H9 (cell line): Measurements from ENCODE around the gene SLC35B1. TPM values are rescaled to one million over a fixed set of nuclear protein-coding genes. Genes with fewer than 3 reads are reported as not detected.

ENCODE experiments used
- DNase-seq: peaks from one replicate; pipeline ENCODE4 v3.0.0-alpha.2; 2017
- H2AFZ ChIP-seq: one replicate; pipeline ENCODE4 v1.6.1; 2013; ENCODE audit warnings: mild to moderate bottlenecking, low read length, control low read depth, moderate library complexity
- H2AK5ac ChIP-seq: 2 replicates; pipeline ENCODE4 v1.6.1; 2013; ENCODE audit warnings: low read length, control low read depth, mixed read lengths; ENCODE audit not compliant: insufficient read length
- H2BK120ac ChIP-seq: one replicate; pipeline ENCODE4 v1.6.1; 2013; ENCODE audit warnings: low read depth, mild to moderate bottlenecking, low read length, control low read depth, inconsistent platforms; ENCODE audit not compliant: poor library complexity, severe bottlenecking
- H2BK12ac ChIP-seq: 2 replicates; pipeline ENCODE4 v1.6.1; 2013; ENCODE audit warnings: low read length, control low read depth, mixed read lengths, low read depth; ENCODE audit not compliant: insufficient read length
- H2BK15ac ChIP-seq: 2 replicates; pipeline ENCODE4 v1.6.1; 2013; ENCODE audit warnings: low read depth, low read length, control low read depth
- H2BK20ac ChIP-seq: one replicate; pipeline ENCODE4 v1.6.1; 2013; ENCODE audit warnings: low read depth, mild to moderate bottlenecking, low read length, control low read depth, inconsistent platforms; ENCODE audit not compliant: poor library complexity, severe bottlenecking
- H2BK5ac ChIP-seq: 2 replicates; pipeline ENCODE4 v1.6.1; 2013; ENCODE audit warnings: low read length, control low read depth, mixed read lengths; ENCODE audit not compliant: insufficient read length
- H3K14ac ChIP-seq: 2 replicates; pipeline ENCODE4 v1.6.1; 2013; ENCODE audit warnings: low read length, control low read depth; ENCODE audit not compliant: insufficient read depth
- H3K18ac ChIP-seq: 2 replicates; pipeline ENCODE4 v1.6.1; 2013; ENCODE audit warnings: low read depth, mild to moderate bottlenecking, mixed read lengths, low read length, control low read depth; ENCODE audit not compliant: insufficient read length
- H3K23ac ChIP-seq: 2 replicates; pipeline ENCODE4 v1.6.1; 2013; ENCODE audit warnings: low read length, control low read depth, mixed read lengths, low read depth; ENCODE audit not compliant: insufficient read length
- H3K23me2 ChIP-seq: 2 replicates; pipeline ENCODE4 v1.6.1; 2013; ENCODE audit warnings: low read depth, mild to moderate bottlenecking, mixed read lengths, low read length, control low read depth; ENCODE audit not compliant: insufficient read length, poor library complexity, severe bottlenecking
- H3K27ac ChIP-seq: 2 replicates; pipeline ENCODE4 v1.5.1; 2013; ENCODE audit warnings: low read length, control low read depth, mixed read lengths, low read depth; ENCODE audit not compliant: insufficient read length
- H3K27me3 ChIP-seq: 2 replicates; pipeline ENCODE4 v1.6.1; 2013; ENCODE audit warnings: low read length, control low read depth, inconsistent platforms; ENCODE audit not compliant: insufficient read depth
- H3K4ac ChIP-seq: 2 replicates; pipeline ENCODE4 v1.6.1; 2013; ENCODE audit warnings: low read depth, mild to moderate bottlenecking, control low read depth, inconsistent platforms, low read length, moderate library complexity
- H3K4me1 ChIP-seq: 2 replicates; pipeline ENCODE4 v1.6.1; 2013; ENCODE audit warnings: low read length, control low read depth, inconsistent platforms; ENCODE audit not compliant: insufficient read depth
- H3K4me2 ChIP-seq: 2 replicates; pipeline ENCODE4 v1.6.1; 2013; ENCODE audit warnings: low read length, control low read depth, mixed read lengths; ENCODE audit not compliant: insufficient read length, insufficient read depth
- H3K56ac ChIP-seq: 2 replicates; pipeline ENCODE4 v1.6.1; 2013; ENCODE audit warnings: low read depth, mild to moderate bottlenecking, mixed read lengths, low read length, control low read depth; ENCODE audit not compliant: insufficient read length
- H3K79me1 ChIP-seq: 2 replicates; pipeline ENCODE4 v1.6.1; 2013; ENCODE audit warnings: low read depth, mild to moderate bottlenecking, moderate library complexity, low read length, control low read depth, inconsistent platforms; ENCODE audit not compliant: insufficient read depth, poor library complexity, severe bottlenecking
- H3K79me2 ChIP-seq: 2 replicates; pipeline ENCODE4 v1.6.1; 2013; ENCODE audit warnings: low read length, control low read depth, inconsistent platforms; ENCODE audit not compliant: insufficient read depth
- H3K9ac ChIP-seq: 2 replicates; pipeline ENCODE4 v1.6.1; 2013; ENCODE audit warnings: low read length, control low read depth, mixed read lengths; ENCODE audit not compliant: insufficient read length; ENCODE audit errors: extremely low read depth
- H3K9me3 ChIP-seq: one replicate; pipeline ENCODE4 v1.6.1; 2013; ENCODE audit warnings: low read depth, low read length, inconsistent platforms; ENCODE audit not compliant: control insufficient read depth
- H3T11ph ChIP-seq: one replicate; pipeline ENCODE4 v1.6.1; 2013; ENCODE audit warnings: mild to moderate bottlenecking, low read length, control low read depth, inconsistent platforms
- H4K20me1 ChIP-seq: one replicate; pipeline ENCODE4 v1.6.1; 2013; ENCODE audit not compliant: control insufficient read depth, insufficient read length, insufficient read depth
- H4K5ac ChIP-seq: 2 replicates; pipeline ENCODE4 v1.6.1; 2013; ENCODE audit warnings: low read depth, mild to moderate bottlenecking, mixed read lengths, low read length, control low read depth; ENCODE audit not compliant: insufficient read length
- H4K8ac ChIP-seq: replicated peaks from 2 replicates; pipeline ENCODE4 v1.6.1; 2013; ENCODE audit warnings: low read length, control low read depth, mixed read lengths, low read depth; ENCODE audit not compliant: insufficient read length
- H4K91ac ChIP-seq: 2 replicates; pipeline ENCODE4 v1.6.1; 2013; ENCODE audit warnings: low read depth, mild to moderate bottlenecking, moderate library complexity, mixed read lengths, low read length, control low read depth; ENCODE audit not compliant: insufficient read length
- H3K27ac Mint-ChIP-seq, 3 experiments: 2 replicates in 2 of 3; 3 replicates in 1 of 3; pipeline ENCODE4 v1.8.0; 2020 to 2021; ENCODE audit warnings: mixed read lengths in 3 of 3, mild to moderate bottlenecking in 1 of 3, moderate library complexity in 1 of 3
- H3K27me3 Mint-ChIP-seq: 2 replicates; pipeline ENCODE4 v1.8.0; 2021; ENCODE audit warnings: low read depth, mild to moderate bottlenecking, moderate library complexity, mixed read lengths
- H3K36me3 Mint-ChIP-seq, 3 experiments: 2 replicates in 2 of 3; 3 replicates in 1 of 3; pipeline ENCODE4 v1.8.0; 2020 to 2021; ENCODE audit warnings: low read depth in 3 of 3, mixed read lengths in 3 of 3; ENCODE audit not compliant: insufficient read depth in 1 of 3
- H3K4me1 Mint-ChIP-seq, 2 experiments: 2 replicates each; pipeline ENCODE4 v1.8.0; 2020; ENCODE audit warnings: mixed read lengths in 2 of 2
- H3K4me3 Mint-ChIP-seq, 2 experiments: 2 replicates in 1 of 2; 3 replicates in 1 of 2; pipeline ENCODE4 v1.8.0; 2020 to 2021; ENCODE audit warnings: mild to moderate bottlenecking in 2 of 2, mixed read lengths in 2 of 2, moderate library complexity in 1 of 2
- H3K9me3 Mint-ChIP-seq, 2 experiments: 2 replicates in 1 of 2; 3 replicates in 1 of 2; pipeline ENCODE4 v1.8.0; 2020; ENCODE audit warnings: mild to moderate bottlenecking in 2 of 2, mixed read lengths in 2 of 2, moderate library complexity in 1 of 2
- WGBS: extraction: QIAGEN DNeasy Blood & Tissue Kit; methylation state at CpG from one replicate; pipeline ENCODE4 v1.1.7; 2013; ENCODE audit warnings: missing lambda C conversion rate, low lambda C conversion rate, mixed read lengths; ENCODE audit not compliant: insufficient read length; ENCODE audit errors: extremely low coverage; 5-methylcytosine and 5-hydroxymethylcytosine counted together
- total RNA-seq: library from RNA; stranded (reverse); gene quantifications from 2 replicates; pipeline ENCODE4 v1.2.1, GENCODE V29; 2021
- TF ChIP-seq, protein P1 (sequence below): fragments of 200-600 bp; sonication (generic); conservative IDR thresholded peaks from 3 replicates; pipeline ENCODE4 v1.8.0; 2021; ENCODE audit warnings: antibody characterized with exemption, mild to moderate bottlenecking

The SLC35B1 gene
- total RNA-seq, 1 experiment from 2014 or later = 58.9 TPM

DNA sequence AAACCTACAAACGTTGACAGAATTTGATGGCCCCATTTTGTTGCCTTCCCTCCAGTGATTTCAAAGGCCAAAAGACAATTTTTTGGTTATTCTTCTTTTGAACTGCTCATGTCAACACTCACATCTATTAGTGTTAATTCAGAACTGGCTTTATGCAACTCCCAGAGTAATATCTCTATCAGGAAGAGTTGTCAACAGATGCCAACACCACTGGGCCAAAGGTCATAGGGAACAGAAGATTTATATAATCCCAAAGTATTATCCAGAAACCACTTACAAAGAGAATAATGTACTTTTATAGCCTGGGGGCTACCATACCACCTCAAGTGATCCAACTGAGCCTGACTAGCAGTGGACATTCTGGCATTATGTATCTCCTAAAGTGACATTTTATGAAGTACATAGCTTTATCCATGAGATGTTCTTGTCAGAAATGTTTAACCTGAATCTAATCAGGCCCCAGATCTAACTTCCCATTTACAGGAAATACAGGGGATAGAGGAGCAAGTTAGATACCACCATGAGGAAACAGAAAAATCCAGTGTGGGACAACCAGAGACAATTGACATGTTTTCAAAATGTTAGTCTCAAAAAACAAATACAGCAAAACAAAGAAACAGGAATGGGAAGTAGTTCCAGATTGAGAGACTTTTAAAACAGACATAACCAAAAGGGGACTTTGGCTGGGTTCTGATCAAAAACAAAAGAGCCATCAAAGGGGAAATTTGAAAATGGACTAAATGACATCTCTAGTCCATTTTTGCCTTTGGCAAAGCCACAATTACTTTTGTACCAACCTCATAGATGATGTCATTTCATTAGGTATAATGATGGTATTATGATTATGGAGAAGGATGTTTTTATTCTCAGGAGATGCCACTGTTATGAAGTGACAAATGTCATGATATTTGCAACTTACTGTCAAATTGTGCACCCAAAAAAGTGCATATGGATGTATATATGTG lies 37.7 kb upstream of the SLC35B1 start:
- no peak overlapping the region for H2BK12ac ChIP-seq
- H4K5ac ChIP-seq = no peak overlapping the region
- H4K20me1 ChIP-seq = no peaks in the 10 kb centered on the region
- H4K8ac ChIP-seq = no peak overlapping the region
- no peaks in the 10 kb centered on the region for H3K9me3 ChIP-seq
- H3K4me1 ChIP-seq = peaks cover 4% of the 10 kb centered on the region; the same call in 1 of the 2 replicates
- no peak overlapping the region for H3K23ac ChIP-seq
- no peak overlapping the region for H3K4me3 Mint-ChIP-seq
- H3K27ac ChIP-seq = no peak overlapping the region
- WGBS = no CpG with 5 or more reads among the region's 1 CpG
- no peak overlapping the region for H4K91ac ChIP-seq
- no peak overlapping the region for H3K27ac Mint-ChIP-seq
- no peak overlapping the region for H2AFZ ChIP-seq
- H3K4ac ChIP-seq = no peak overlapping the region
- H3K18ac ChIP-seq = no peak overlapping the region
- H3K9me3 Mint-ChIP-seq = no peaks in the 10 kb centered on the region
- no peak overlapping the region for H2BK15ac ChIP-seq
- no peak overlapping the region for H3K4me2 ChIP-seq
- H3T11ph ChIP-seq = no peak overlapping the region
- H2AK5ac ChIP-seq = no peak overlapping the region
- no peaks in the 10 kb centered on the region for H3K79me2 ChIP-seq
- H3K23me2 ChIP-seq = no peaks in the 10 kb centered on the region
- TF ChIP-seq, protein P1, sequence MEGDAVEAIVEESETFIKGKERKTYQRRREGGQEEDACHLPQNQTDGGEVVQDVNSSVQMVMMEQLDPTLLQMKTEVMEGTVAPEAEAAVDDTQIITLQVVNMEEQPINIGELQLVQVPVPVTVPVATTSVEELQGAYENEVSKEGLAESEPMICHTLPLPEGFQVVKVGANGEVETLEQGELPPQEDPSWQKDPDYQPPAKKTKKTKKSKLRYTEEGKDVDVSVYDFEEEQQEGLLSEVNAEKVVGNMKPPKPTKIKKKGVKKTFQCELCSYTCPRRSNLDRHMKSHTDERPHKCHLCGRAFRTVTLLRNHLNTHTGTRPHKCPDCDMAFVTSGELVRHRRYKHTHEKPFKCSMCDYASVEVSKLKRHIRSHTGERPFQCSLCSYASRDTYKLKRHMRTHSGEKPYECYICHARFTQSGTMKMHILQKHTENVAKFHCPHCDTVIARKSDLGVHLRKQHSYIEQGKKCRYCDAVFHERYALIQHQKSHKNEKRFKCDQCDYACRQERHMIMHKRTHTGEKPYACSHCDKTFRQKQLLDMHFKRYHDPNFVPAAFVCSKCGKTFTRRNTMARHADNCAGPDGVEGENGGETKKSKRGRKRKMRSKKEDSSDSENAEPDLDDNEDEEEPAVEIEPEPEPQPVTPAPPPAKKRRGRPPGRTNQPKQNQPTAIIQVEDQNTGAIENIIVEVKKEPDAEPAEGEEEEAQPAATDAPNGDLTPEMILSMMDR = no peak
- H3K27me3 Mint-ChIP-seq = no peaks in the 10 kb centered on the region
- peaks cover 1 to 12% (median 4%) of the 10 kb centered on the region in 3 experiments; a peak in 5 of 7 replicates for H3K36me3 Mint-ChIP-seq
- H3K56ac ChIP-seq = no peak overlapping the region
- H3K9ac ChIP-seq = no peak overlapping the region
- no peak overlapping the region for H2BK20ac ChIP-seq
- no peak for DNase-seq
- no peak overlapping the region for H2BK120ac ChIP-seq
- no peaks in the 10 kb centered on the region for H3K27me3 ChIP-seq
- H2BK5ac ChIP-seq = no peak overlapping the region
- peaks cover 0 to 12% of the 10 kb centered on the region in 2 experiments; a peak in 2 of 4 replicates for H3K4me1 Mint-ChIP-seq
- H3K14ac ChIP-seq = no peak overlapping the region
- H3K79me1 ChIP-seq = peaks cover 13% of the 10 kb centered on the region
